H1 (cell line): ENCODE measurements around the gene RUVBL1. TPM values are rescaled to one million over a fixed set of nuclear protein-coding genes. Genes with fewer than 3 reads are reported as not detected.
A peak's percentile ranks its signal among the peaks of the same experiment; 100 is the strongest.

Experiments used
- CTCF ChIA-PET: fragments of 300-600 bp; sonication (Branson Sonifier 250); formaldehyde crosslinking; loops from one replicate; lab custom pipeline; 2021; ENCODE audit not compliant: partially characterized antibody; lab: Charles Lee
- POLR2A ChIA-PET: fragments of 300-600 bp; sonication (Branson Sonifier 250); formaldehyde crosslinking; loops from one replicate; lab custom pipeline; 2021; ENCODE audit warnings: inconsistent platforms; ENCODE audit not compliant: partially characterized antibody; lab: Charles Lee
- DNase-seq, 2 experiments: peaks; one replicate each; pipeline versions ENCODE4 v3.0.0 to v3.0.0-alpha.2; 2010 to 2022; ENCODE audit warnings: low spot score in 2 of 2, low read depth in 1 of 2, mixed read lengths in 1 of 2
- FAIRE-seq: peaks from 2 replicates; lab custom pipeline; 2011; peaks lifted over from hg19 to GRCh38; lab: Jason Lieb, UNC
- H2AFZ ChIP-seq: 2 replicates; pipeline ENCODE4 v1.8.1; 2012; ENCODE audit warnings: low read length, inconsistent platforms
- H2AK5ac ChIP-seq: 2 replicates; pipeline ENCODE4 v1.6.1; 2013; ENCODE audit warnings: low read depth, low read length
- H2BK120ac ChIP-seq: replicated peaks from 2 replicates; pipeline ENCODE3; 2013; ENCODE audit warnings: low read depth, low read length, inconsistent platforms
- H2BK12ac ChIP-seq: 2 replicates; pipeline ENCODE4 v1.6.1; 2013; ENCODE audit warnings: low read depth, low read length
- H2BK15ac ChIP-seq: 2 replicates; pipeline ENCODE4 v1.6.1; 2013; ENCODE audit warnings: low read length
- H2BK20ac ChIP-seq: 2 replicates; pipeline ENCODE4 v1.6.1; 2013; ENCODE audit warnings: low read length
- H2BK5ac ChIP-seq: 2 replicates; pipeline ENCODE4 v1.6.1; 2013; ENCODE audit warnings: low read depth, low read length
- H3K14ac ChIP-seq: 2 replicates; pipeline ENCODE4 v1.6.1; 2013; ENCODE audit warnings: inconsistent platforms; ENCODE audit not compliant: insufficient read length
- H3K18ac ChIP-seq: 2 replicates; pipeline ENCODE4 v1.6.1; 2013; ENCODE audit warnings: low read length; ENCODE audit errors: extremely low read depth
- H3K23ac ChIP-seq: 2 replicates; pipeline ENCODE4 v1.6.1; 2013; ENCODE audit warnings: inconsistent platforms; ENCODE audit not compliant: insufficient read length
- H3K23me2 ChIP-seq: 2 replicates; pipeline ENCODE4 v1.6.1; 2013; ENCODE audit warnings: low read depth, low read length
- H3K27ac ChIP-seq: 2 replicates; pipeline ENCODE4 v1.6.1; 2011; ENCODE audit warnings: low read depth, low read length, inconsistent platforms
- H3K27me3 ChIP-seq, 4 experiments: replicated peaks in 1 of 4; 1 replicate in 1 of 4; 2 replicates in 3 of 4; pipeline versions ENCODE4 v1.6.1 to v1.8.1; 2011 to 2013; ENCODE audit warnings: low read length in 3 of 4, mild to moderate bottlenecking in 3 of 4, inconsistent platforms in 2 of 4, mixed read lengths in 2 of 4, moderate library complexity in 1 of 4; ENCODE audit not compliant: control insufficient read depth in 3 of 4, insufficient read depth in 3 of 4; ENCODE audit errors: extremely low read depth in 1 of 4
- H3K36me3 ChIP-seq, 4 experiments: 2 replicates each; pipeline versions ENCODE4 v1.6.1 to v1.8.1; 2011 to 2013; ENCODE audit warnings: mild to moderate bottlenecking in 4 of 4, low read length in 3 of 4, moderate library complexity in 2 of 4, control low read depth in 1 of 4, inconsistent platforms in 1 of 4; ENCODE audit not compliant: insufficient read depth in 4 of 4, control insufficient read depth in 2 of 4
- H3K4ac ChIP-seq: replicated peaks from 2 replicates; pipeline ENCODE3; 2013; ENCODE audit warnings: low read length, low read depth, mixed read lengths, inconsistent platforms; ENCODE audit not compliant: insufficient read length
- H3K4me1 ChIP-seq, 4 experiments: replicated peaks in 1 of 4; 1 replicate in 1 of 4; 2 replicates in 3 of 4; pipeline versions ENCODE4 v1.6.1 to v1.8.1; 2011 to 2013; ENCODE audit warnings: low read length in 3 of 4, inconsistent platforms in 2 of 4, mixed read lengths in 1 of 4; ENCODE audit not compliant: insufficient read depth in 4 of 4, control insufficient read depth in 3 of 4
- H3K4me2 ChIP-seq, 2 experiments: 2 replicates each; pipeline versions ENCODE4 v1.6.1 to v1.8.1; 2011 to 2013; ENCODE audit warnings: low read depth in 2 of 2, low read length in 2 of 2, control low read depth in 1 of 2, inconsistent platforms in 1 of 2, mild to moderate bottlenecking in 1 of 2; ENCODE audit not compliant: insufficient read depth in 1 of 2
- H3K4me3 ChIP-seq, 4 experiments: fragments of 200-600, 300-600 bp in 1 of 4; sonication (generic), shearing (Covaris generic), sonication (Bioruptor Twin) in 1 of 4; 2 replicates each; pipeline versions ENCODE4 v1.5.1 to v1.8.1; 2011 to 2016; ENCODE audit warnings: low read length in 4 of 4, low read depth in 3 of 4, control low read depth in 2 of 4, inconsistent platforms in 2 of 4, mild to moderate bottlenecking in 2 of 4, mixed read lengths in 1 of 4, moderate library complexity in 1 of 4; ENCODE audit not compliant: insufficient read depth in 2 of 4; ENCODE audit errors: extremely low read depth in 1 of 4
- H3K56ac ChIP-seq: replicated peaks from 2 replicates; pipeline ENCODE3; 2013; ENCODE audit warnings: low read depth, mild to moderate bottlenecking, mixed read lengths, low read length, inconsistent platforms; ENCODE audit not compliant: insufficient read length
- H3K79me1 ChIP-seq: 2 replicates; pipeline ENCODE4 v1.6.1; 2013; ENCODE audit warnings: low read depth, low read length, control low read depth
- H3K79me2 ChIP-seq, 2 experiments: 2 replicates each; pipeline versions ENCODE4 v1.6.1 to v1.8.1; 2012 to 2013; ENCODE audit warnings: low read length in 2 of 2, mild to moderate bottlenecking in 2 of 2, inconsistent platforms in 1 of 2; ENCODE audit not compliant: insufficient read depth in 2 of 2, control insufficient read depth in 1 of 2
- H3K9ac ChIP-seq, 4 experiments: replicated peaks in 1 of 4; 1 replicate in 1 of 4; 2 replicates in 3 of 4; pipeline versions ENCODE4 v1.6.1 to v1.8.1; 2011 to 2013; ENCODE audit warnings: low read depth in 3 of 4, low read length in 3 of 4, control low read depth in 2 of 4, mild to moderate bottlenecking in 2 of 4, moderate library complexity in 2 of 4, inconsistent platforms in 1 of 4; ENCODE audit errors: extremely low read depth in 1 of 4
- H3K9me3 ChIP-seq, 2 experiments: 2 replicates each; pipeline versions ENCODE4 v1.6.1 to v1.8.1; 2012 to 2013; ENCODE audit warnings: mild to moderate bottlenecking in 2 of 2, moderate library complexity in 2 of 2, control low read depth in 1 of 2, inconsistent platforms in 1 of 2, low read depth in 1 of 2, low read length in 1 of 2, mixed read lengths in 1 of 2; ENCODE audit not compliant: insufficient read depth in 2 of 2
- H4K20me1 ChIP-seq, 2 experiments: replicated peaks in 1 of 2; 2 replicates each; pipeline versions ENCODE3 to v1.8.1; 2011 to 2013; ENCODE audit warnings: inconsistent platforms in 2 of 2, low read length in 2 of 2, mild to moderate bottlenecking in 1 of 2; ENCODE audit not compliant: insufficient read depth in 2 of 2, control insufficient read depth in 1 of 2
- H4K5ac ChIP-seq: 2 replicates; pipeline ENCODE4 v1.6.1; 2013; ENCODE audit warnings: low read length, low read depth, mixed read lengths, inconsistent platforms; ENCODE audit not compliant: insufficient read length
- H4K8ac ChIP-seq: 2 replicates; pipeline ENCODE4 v1.8.0; 2013; ENCODE audit warnings: mild to moderate bottlenecking, moderate library complexity, low read length, inconsistent platforms; ENCODE audit not compliant: insufficient read depth; ENCODE audit errors: extremely low read depth
- H4K91ac ChIP-seq: replicated peaks from 2 replicates; pipeline ENCODE3; 2013; ENCODE audit warnings: low read length, mixed read lengths, inconsistent platforms; ENCODE audit not compliant: insufficient read length
- E2F6 ChIP-seq: IDR thresholded peaks from 2 replicates; pipeline ENCODE4 v1.6.1; 2012; ENCODE audit warnings: inconsistent platforms
- EGR1 ChIP-seq: IDR thresholded peaks from 2 replicates; pipeline ENCODE4 v1.6.1; 2011; ENCODE audit warnings: low read depth, low read length, borderline replicate concordance
- JUND ChIP-seq: IDR thresholded peaks from 2 replicates; pipeline ENCODE4 v1.6.1; 2011; ENCODE audit warnings: mild to moderate bottlenecking, improper control_type of control experiment, low read length
- SAP30 ChIP-seq: fragments of 300-600 bp; sonication (generic); IDR thresholded peaks from 2 replicates; pipeline ENCODE4 v1.7.1; 2012; ENCODE audit warnings: low read length, moderate library complexity, mild to moderate bottlenecking, inconsistent platforms; ENCODE audit not compliant: insufficient read depth, insufficient replicate concordance
- TAF1 ChIP-seq: IDR thresholded peaks from 2 replicates; pipeline ENCODE4 v1.6.1; 2011; ENCODE audit warnings: mild to moderate bottlenecking, low read depth, low read length
- WGBS, 2 experiments: shearing (Covaris generic) in 1 of 2; methylation state at CpG; one replicate each; pipeline versions ENCODE4 v1.1.6 to v1.1.7; 2013 to 2015; ENCODE audit warnings: low lambda C conversion rate in 2 of 2, mixed read lengths in 2 of 2, inconsistent platforms in 1 of 2, low coverage in 1 of 2, missing lambda C conversion rate in 1 of 2; ENCODE audit not compliant: insufficient replicate concordance in 2 of 2, insufficient coverage in 1 of 2, insufficient read length in 1 of 2; ENCODE audit errors: extremely low coverage in 1 of 2, missing lambda C conversion rate in 1 of 2; 5-methylcytosine and 5-hydroxymethylcytosine counted together
- polyA plus RNA-seq, 7 experiments: library from polyadenylated mRNA; depleted of rRNA in 3 of 7; stranded (reverse) in 5 of 7; unstranded in 2 of 7; fragments of >200 nt in 5 of 7; fragments of 200-250 nt in 2 of 7; gene quantifications; 1 replicate in 5 of 7; 2 replicates in 1 of 7; 4 replicates in 1 of 7; pipeline versions ENCODE4 v1.2.1 to v1.2.3, GENCODE V29; 2011 to 2013; ENCODE audit warnings: missing spikeins in 2 of 7, mixed read lengths in 2 of 7
- total RNA-seq: library from RNA; stranded (reverse); fragmentation: NEBNext Ultra II Directional; extraction: Animal tissue kit (Norgen Biotek cat#: 25700); gene quantifications from 2 replicates; pipeline ENCODE4 v1.2.1, GENCODE V29; 2021

The RUVBL1 gene
- total and polyA plus RNA-seq, 2 of the 8 experiments (the other 6 are each of a cell fraction or from before 2014, with no cell fraction given) = 112 to 135 TPM

GRCh38 chr3:128098234-128098633, 25.4 kb downstream of the RUVBL1 start:
- Histone ChIP-seq H2BK12ac (0 out of 2 replicates have a peak overlapping the region, but pooled peaks have one; percentile 4), H4K8ac (no peak overlapping the region), H3K27me3 (no peaks in the 10 kb centered on the region), H3K18ac (no peak overlapping the region), H4K91ac (no peak overlapping the region), H3K79me1 (peaks cover 13% of the 10 kb centered on the region), H3K36me3 (peaks cover 20 to 84% (median 46%) of the 10 kb centered on the region in 4 experiments), H4K20me1 (peaks cover 2 to 6% of the 10 kb centered on the region in 2 experiments), H3K23me2 (no peaks in the 10 kb centered on the region), H4K5ac (no peak overlapping the region), H3K4ac (no peak overlapping the region), H2BK20ac (no peak overlapping the region), H2AFZ (no peak overlapping the region), H3K23ac (no peak overlapping the region), H2BK15ac (no peak overlapping the region), H3K9ac (no peak overlapping the region), H3K4me2 (peak overlapping the region in 1 of 2 experiments; percentile 28; a peak in 3 of 4 replicates), H3K14ac (no peak overlapping the region), H3K9me3 (no peaks in the 10 kb centered on the region), H3K27ac (peak overlapping the region; percentile 38; the same call in 1 of the 2 replicates), H3K56ac (no peak overlapping the region), H3K4me1 (peaks cover 9 to 37% (median 19%) of the 10 kb centered on the region in 4 experiments), H3K4me3 (no peak overlapping the region; a peak in 1 of 8 replicates), H2BK120ac (no peak overlapping the region), H2AK5ac (no peak overlapping the region), H2BK5ac (peak overlapping the region; percentile 69; the same call in 1 of the 2 replicates), H3K79me2 (peaks cover 0 to 18% of the 10 kb centered on the region in 2 experiments; a peak in 2 of 4 replicates)
- CTCF ChIA-PET = interaction anchor here (0.8 to 2.8 kb wide), 8 partner anchors 13 to 295 kb away, joined by 3 to 22 read pairs (median 4); no protein-coding TSS in a partner anchor
- FAIRE-seq (no peak), DNase-seq (no peak)
- POLR2A ChIA-PET = interaction anchor here (0.6 to 1.3 kb wide), 4 partner anchors 12 to 500 kb away, joined by 4 to 6 read pairs (median 4); partner anchors contain the start of genes MCM2 and RUVBL1
- no peak for TF ChIP-seq E2F6
- TF ChIP-seq JUND = no peak
- TF ChIP-seq TAF1 = no peak
- TF ChIP-seq SAP30 = no peak
- no peak for TF ChIP-seq EGR1
- 87% methylated on average over 6 of the region's 6 CpGs; no CpG with 5 or more reads in 1 of the 2 experiments for whole genome bisulfite sequencing, 2 experiments
